PC-3 (cell line): Measurements from ENCODE around the gene FBN3. TPM values are rescaled to one million over a fixed set of nuclear protein-coding genes. Genes with fewer than 3 reads are reported as not detected.

Experiments used
- ATAC-seq: fragments of 200-7000 bp; cut with Tn5 transposase; 2 replicates; pipeline ENCODE4 v1.9.1; 2020; ENCODE audit warnings: mild to moderate bottlenecking, moderate library complexity
- BruUV-seq: library from RNA; stranded (reverse); fragments of 400-500 nt; replicated peaks from 2 replicates; lab custom pipeline; 2021; lab: Mats Ljungman, UMichigan
- CTCF ChIA-PET: fragments of 300-600 bp; sonication (Branson Sonifier 250); formaldehyde crosslinking; loops from one replicate; lab custom pipeline; 2022; ENCODE audit warnings: antibody characterized with exemption; lab: Charles Lee
- POLR2A ChIA-PET: fragments of 300-600 bp; sonication (Branson Sonifier 250); formaldehyde crosslinking; loops from one replicate; lab custom pipeline; 2022; ENCODE audit warnings: antibody characterized with exemption; ENCODE audit not compliant: unreplicated experiment; lab: Charles Lee
- DNase-seq: peaks from one replicate; pipeline ENCODE4 v3.0.0-alpha.2; 2015
- H2AFZ ChIP-seq: fragments of 300-600 bp; sonication (generic); 2 replicates; pipeline ENCODE4 v1.6.0; 2016; ENCODE audit warnings: antibody characterized with exemption, low read length
- H3F3A ChIP-seq: fragments of 300-600 bp; sonication (generic); one replicate; pipeline ENCODE4 v1.6.0; 2017; ENCODE audit warnings: antibody characterized with exemption, low read length, control low read depth, mild to moderate bottlenecking; ENCODE audit not compliant: unreplicated experiment
- H3K27ac ChIP-seq: fragments of 300-600 bp; sonication (generic); 2 replicates; pipeline ENCODE4 v1.5.1; 2016; ENCODE audit warnings: mild to moderate bottlenecking, low read length
- H3K27me3 ChIP-seq: fragments of 300-600 bp; sonication (generic); 2 replicates; pipeline ENCODE4 v1.6.1; 2016; ENCODE audit warnings: low read length, mixed read lengths
- H3K36me3 ChIP-seq: fragments of 300-600 bp; sonication (generic); 2 replicates; pipeline ENCODE4 v1.6.1; 2016; ENCODE audit warnings: low read depth, mixed run types, low read length, mixed read lengths
- H3K4me1 ChIP-seq: fragments of 300-600 bp; sonication (generic); 2 replicates; pipeline ENCODE4 v1.5.1; 2016; ENCODE audit warnings: low read length; ENCODE audit not compliant: insufficient read depth
- H3K4me2 ChIP-seq: fragments of 300-600 bp; sonication (generic); 2 replicates; pipeline ENCODE4 v1.6.0; 2016; ENCODE audit warnings: low read length
- H3K4me3 ChIP-seq: fragments of 300-600 bp; sonication (generic); 2 replicates; pipeline ENCODE4 v1.5.1; 2016; ENCODE audit warnings: mild to moderate bottlenecking, low read length, mixed read lengths
- H3K79me2 ChIP-seq: fragments of 300-600 bp; sonication (generic); 2 replicates; pipeline ENCODE4 v1.6.1; 2017; ENCODE audit warnings: low read length, mixed read lengths
- H3K9ac ChIP-seq: fragments of 300-600 bp; sonication (generic); 2 replicates; pipeline ENCODE4 v1.6.0; 2016; ENCODE audit warnings: mild to moderate bottlenecking, low read length
- H3K9me2 ChIP-seq: fragments of 300-600 bp; sonication (generic); replicated peaks from 2 replicates; pipeline ENCODE4 v1.6.1; 2016; ENCODE audit warnings: mixed run types, low read length, mixed read lengths
- H3K9me3 ChIP-seq: fragments of 300-600 bp; sonication (generic); 2 replicates; pipeline ENCODE4 v1.6.1; 2016; ENCODE audit warnings: low read length, mixed read lengths
- H4K20me1 ChIP-seq: fragments of 300-600 bp; sonication (generic); 2 replicates; pipeline ENCODE4 v1.6.1; 2016; ENCODE audit warnings: low read length, mixed read lengths
- CTCF ChIP-seq: fragments of 300-600 bp; sonication (generic); conservative IDR thresholded peaks from 2 replicates; pipeline ENCODE4 v1.5.1; 2017; ENCODE audit warnings: antibody characterized with exemption, low read depth, mild to moderate bottlenecking, low read length
- EZH2 ChIP-seq: fragments of 300-600 bp; sonication (generic); IDR thresholded peaks from one replicate; pipeline ENCODE4 v1.6.1; 2017; ENCODE audit warnings: antibody characterized with exemption, mild to moderate bottlenecking, low read length; ENCODE audit not compliant: unreplicated experiment
- EZH2phosphoT487 ChIP-seq: fragments of 300-600 bp; sonication (generic); IDR thresholded peaks from 2 replicates; pipeline ENCODE4 v1.6.1; 2018; ENCODE audit warnings: mild to moderate bottlenecking, antibody characterized with exemption, low read length, borderline replicate concordance
- intact Hi-C: fragments of 100-400 bp; cut with micrococcal nuclease; formaldehyde crosslinking; loops from 2 replicates; pipeline ENCODE4 v1.9.0; 2023
- total RNA-seq: library from RNA; depleted of rRNA; stranded (reverse); fragments of >200 nt; gene quantifications from 2 replicates; pipeline ENCODE4 v1.2.3, GENCODE V29; 2014

Gene FBN3
- total RNA-seq, 1 experiment from 2014 or later = under 0.01 TPM

DNA sequence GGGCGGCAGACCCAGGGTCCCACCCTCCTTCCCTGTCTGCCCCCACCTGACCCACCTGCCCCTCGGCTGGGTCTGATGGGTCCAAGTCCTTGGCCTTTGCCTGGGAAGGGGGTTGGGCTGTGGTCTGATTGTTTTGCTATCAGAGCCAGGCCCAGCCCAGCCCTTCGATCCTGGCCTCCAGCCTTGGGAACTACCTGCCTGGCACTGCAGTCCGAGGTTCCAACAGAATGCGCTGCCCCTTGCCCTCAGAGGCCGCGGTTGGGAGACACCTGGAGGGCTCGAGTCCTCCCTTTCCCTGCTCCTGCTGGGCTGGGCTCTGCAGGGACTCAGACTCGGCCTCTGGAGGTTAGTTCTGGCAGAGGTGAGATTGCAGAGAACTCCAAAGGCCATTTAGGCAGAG lies 95.2 kb downstream of the FBN3 start:
- TF ChIP-seq EZH2 (no peak), CTCF (no peak), EZH2phosphoT487 (no peak)
- H3K4me2 ChIP-seq = no peak overlapping the region
- H3K9me3 ChIP-seq = no peaks in the 10 kb centered on the region
- ChIA-PET POLR2A (no interaction called here), CTCF (no interaction called here)
- no peak for ATAC-seq
- no peaks in the 10 kb centered on the region for H3F3A ChIP-seq
- H3K27ac ChIP-seq = no peak overlapping the region
- H3K36me3 ChIP-seq = no peaks in the 10 kb centered on the region
- H3K9ac ChIP-seq = no peak overlapping the region
- no peaks in the 10 kb centered on the region for H3K27me3 ChIP-seq
- intact Hi-C loops = no loop called here
- no peak overlapping the region for H2AFZ ChIP-seq
- H4K20me1 ChIP-seq = no peaks in the 10 kb centered on the region
- H3K4me3 ChIP-seq = no peak overlapping the region
- no peaks in the 10 kb centered on the region for H3K4me1 ChIP-seq
- H3K9me2 ChIP-seq = no peaks in the 10 kb centered on the region
- DNase-seq = no peak
- no peaks in the 10 kb centered on the region for H3K79me2 ChIP-seq
- no TSS peak for BruUV-seq

GRCh38 chr19:8052464-8052859 lies 96.9 kb downstream of the FBN3 start, which contains the start of gene CCL25:
TSS of gene CCL25 (plus strand) at chr19:8052760. CDS start at chr19:8053050, 290 bp downstream.
- ATAC-seq (no peak), DNase-seq (no peak)
- no peak within 1 kb of the TSS for H3K4me3 ChIP-seq
- intact Hi-C loops = no loop called here
- no peak for TF ChIP-seq CTCF
- TF ChIP-seq EZH2phosphoT487 = no peak
- TF ChIP-seq EZH2 = no peak
- POLR2A ChIA-PET = no interaction called here
- H3K9me2 ChIP-seq = no peaks in the 10 kb centered on the region
- H3K4me1 ChIP-seq = no peaks in the 10 kb centered on the region
- H3K9me3 ChIP-seq = no peaks in the 10 kb centered on the region
- BruUV-seq = no TSS peak
- H3K27ac ChIP-seq = no peak within 1 kb of the TSS
- no peaks in the 10 kb centered on the region for H3K27me3 ChIP-seq
- no peaks in the 10 kb centered on the region for H3K79me2 ChIP-seq
- CTCF ChIA-PET = interaction anchor here (0.5 kb wide), 1 partner anchor 372 kb away, joined by 3 read pairs; the partner anchor contains the start of gene TRAPPC5
- no peaks in the 10 kb centered on the region for H4K20me1 ChIP-seq
- no peak within 1 kb of the TSS for H3K9ac ChIP-seq
- H3K4me2 ChIP-seq = no peak within 1 kb of the TSS
- H2AFZ ChIP-seq = no peak within 1 kb of the TSS
- no peaks in the 10 kb centered on the region for H3K36me3 ChIP-seq
- no peaks in the 10 kb centered on the region for H3F3A ChIP-seq

DNA sequence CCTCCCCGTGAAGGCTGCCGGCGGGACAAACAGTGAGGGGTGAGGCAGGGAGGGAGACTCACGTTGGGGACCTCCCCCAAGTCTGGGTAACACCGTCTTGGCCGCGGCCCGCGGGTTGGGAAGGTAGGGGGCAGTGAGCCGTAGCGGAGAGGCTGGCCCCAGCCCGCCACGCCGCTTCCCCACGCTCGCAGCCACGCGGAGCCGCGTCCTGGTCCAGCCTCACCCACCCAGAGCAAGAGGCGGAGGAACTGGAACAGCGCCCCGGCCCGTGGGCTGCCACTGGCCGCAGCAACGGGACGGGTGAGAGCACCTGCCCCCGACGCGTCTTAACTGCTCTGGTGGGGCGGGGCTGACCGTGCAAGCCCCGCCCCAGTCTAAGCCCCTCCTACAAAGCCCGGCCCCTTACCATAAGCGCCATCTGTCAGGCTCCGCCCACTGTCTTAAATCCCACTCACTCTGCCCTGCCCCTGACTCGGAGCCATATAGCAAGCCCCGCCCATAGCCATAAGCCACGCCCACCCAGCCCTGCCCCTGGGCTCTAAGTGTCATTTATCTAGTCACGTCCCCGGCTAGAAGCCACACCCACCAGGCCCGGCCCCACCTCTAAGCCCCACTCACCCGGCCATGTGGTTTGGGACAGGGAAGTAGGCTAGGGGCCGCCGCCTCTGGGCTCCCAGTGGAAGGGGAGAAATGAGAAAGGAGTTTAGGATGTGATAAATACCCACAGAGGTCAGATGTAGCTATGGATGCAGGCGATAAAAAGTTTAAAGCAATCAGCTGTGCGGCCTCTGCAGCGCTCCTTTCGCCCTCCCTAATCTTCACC lies 98.9 kb downstream of the FBN3 start:
- TF ChIP-seq CTCF (no peak), EZH2 (no peak), EZH2phosphoT487 (no peak)
- Histone ChIP-seq H3K4me1 (no peaks in the 10 kb centered on the region), H3K9ac (no peak overlapping the region), H4K20me1 (no peaks in the 10 kb centered on the region), H3K9me2 (no peaks in the 10 kb centered on the region), H2AFZ (peak overlapping the region; percentile 73), H3K36me3 (no peaks in the 10 kb centered on the region), H3K4me3 (peak overlapping the region; percentile 27; the same call in 1 of the 2 replicates), H3F3A (no peaks in the 10 kb centered on the region), H3K4me2 (peak overlapping the region; percentile 66), H3K27ac (no peak overlapping the region), H3K27me3 (no peaks in the 10 kb centered on the region), H3K79me2 (no peaks in the 10 kb centered on the region), H3K9me3 (no peaks in the 10 kb centered on the region)
- intact Hi-C loops = no loop called here
- ChIA-PET CTCF (no interaction called here), POLR2A (no interaction called here)
- ATAC-seq (peak; percentile 95), DNase-seq (peak; percentile 88)
- BruUV-seq = no TSS peak
